CD4-positive, alpha-beta T cell treated with Interleukin-1 beta for 1 hour (primary cell): Measurements from ENCODE around the gene SCMH1.

Source experiments
- DNase-seq, 2 donors: peaks; one replicate each; pipeline ENCODE4 v3.0.0-alpha.2; 2020 to 2022

SCMH1 gene

GRCh38 chr1:41078193-41078592 lies 163.9 kb downstream of the SCMH1 start:
- DNase-seq, result no peak

- DNase-seq, result no peak
These were observed 168.1 kb downstream of the SCMH1 start for GRCh38 chr1:41073971-41074370.

- no peak for DNase-seq
These were observed 170.1 kb downstream of the SCMH1 start for GRCh38 chr1:41072051-41072450.

- DNase-seq, result no peak
These were observed 185.2 kb downstream of the SCMH1 start for GRCh38 chr1:41056907-41057306.

- no peak for DNase-seq
These were observed 188.8 kb downstream of the SCMH1 start for GRCh38 chr1:41053316-41053715.

GRCh38 chr1:41051022-41051421 lies 191.1 kb downstream of the SCMH1 start:
- DNase-seq, result no peak

- no peak for DNase-seq
These were observed 193.6 kb downstream of the SCMH1 start for GRCh38 chr1:41048540-41048939.

GRCh38 chr1:41046347-41046775 lies 195.7 kb downstream of the SCMH1 start:
- DNase-seq, result no peak

- no peak for DNase-seq
These were observed 196.4 kb downstream of the SCMH1 start for GRCh38 chr1:41045740-41046139.

- no peak for DNase-seq
These were observed 197.9 kb downstream of the SCMH1 start for GRCh38 chr1:41044187-41044586.

- DNase-seq, result no peak
These were observed 200.4 kb downstream of the SCMH1 start for GRCh38 chr1:41041614-41042270.

GRCh38 chr1:41038110-41038509 lies 204.0 kb downstream of the SCMH1 start:
- no peak for DNase-seq

- DNase-seq, result no peak
These were observed 204.8 kb downstream of the SCMH1 start for GRCh38 chr1:41037116-41037903.

GRCh38 chr1:41033272-41033671 lies 208.8 kb downstream of the SCMH1 start:
- no peak for DNase-seq

GRCh38 chr1:41032147-41032546 lies 210.0 kb downstream of the SCMH1 start:
- no peak for DNase-seq

- no peak for DNase-seq
These were observed 211.1 kb downstream of the SCMH1 start for GRCh38 chr1:41030872-41031616.

- no peak for DNase-seq
These were observed 214.0 kb downstream of the SCMH1 start for GRCh38 chr1:41028034-41028642.

GRCh38 chr1:41025979-41026819 lies 215.9 kb downstream of the SCMH1 start:
- DNase-seq, result no peak

- DNase-seq, result no peak
These were observed 217.2 kb downstream of the SCMH1 start for GRCh38 chr1:41024953-41025352.

- DNase-seq, result no peak
These were observed 218.7 kb downstream of the SCMH1 start for GRCh38 chr1:41023279-41023990.

GRCh38 chr1:41022424-41022823 lies 219.7 kb downstream of the SCMH1 start:
- DNase-seq, result no peak
